HL-60 (cell line): ENCODE data around the gene H1-8.
A peak's percentile ranks its signal among the peaks of the same experiment; 100 is the strongest.

ENCODE experiments used
- DNase-seq, 2 experiments: peaks; one replicate each; pipeline ENCODE4 v3.0.0-alpha.2; 2010 to 2020; ENCODE audit warnings: low read depth in 1 of 2, low spot score in 1 of 2
- H3K27ac ChIP-seq: fragments of 250-450 bp; sonication (Bioruptor Pico); replicated peaks from 2 replicates; pipeline ENCODE4 v1.5.1; 2020; ENCODE audit warnings: mild to moderate bottlenecking, moderate library complexity
- H3K27me3 ChIP-seq: fragments of 250-450 bp; sonication (Bioruptor Pico); 2 replicates; pipeline ENCODE4 v1.5.1; 2021; ENCODE audit warnings: mild to moderate bottlenecking, moderate library complexity; ENCODE audit not compliant: insufficient read depth, poor library complexity, severe bottlenecking
- H3K4me3 ChIP-seq: replicated peaks from 2 replicates; pipeline ENCODE4 v1.5.1; 2011; ENCODE audit warnings: mild to moderate bottlenecking, control low read depth, low read length; ENCODE audit not compliant: insufficient read depth
- CTCF ChIP-seq: IDR thresholded peaks from one replicate; pipeline ENCODE4 v1.5.1; 2011; ENCODE audit warnings: low read length, control low read depth, inconsistent platforms; ENCODE audit not compliant: insufficient read depth
- GABPA ChIP-seq: IDR thresholded peaks from 2 replicates; pipeline ENCODE4 v1.6.1; 2012; ENCODE audit warnings: low read depth
- POLR2AphosphoS5 ChIP-seq: IDR thresholded peaks from 2 replicates; pipeline ENCODE4 v1.6.1; 2012; ENCODE audit warnings: low read depth
- REST ChIP-seq: IDR thresholded peaks from 2 replicates; pipeline ENCODE4 v1.6.1; 2012; ENCODE audit warnings: low read depth; ENCODE audit not compliant: insufficient replicate concordance
- SPI1 ChIP-seq: IDR thresholded peaks from 2 replicates; pipeline ENCODE4 v1.6.1; 2012; ENCODE audit warnings: low read depth, mild to moderate bottlenecking, borderline replicate concordance

Gene H1-8

GRCh38 chr3:129592381-129593131 is 49.6 kb downstream of the H1-8 start:
- TF ChIP-seq REST (no peak), CTCF (no peak), GABPA (no peak), SPI1 (peak; percentile 64; the same call in 1 of the 2 replicates), POLR2AphosphoS5 (peak; percentile 18; the same call in 1 of the 2 replicates)
- DNase-seq = peak in 1 of 2 experiments; percentile 85
- peak overlapping the region; percentile 91 for H3K27ac ChIP-seq
- no peaks in the 10 kb centered on the region for H3K27me3 ChIP-seq
- no peak overlapping the region for H3K4me3 ChIP-seq

GRCh38 chr3:129593230-129593594 is 50.2 kb downstream of the H1-8 start:
- no peak for DNase-seq
- Histone ChIP-seq H3K27ac (peak overlapping the region; percentile 91), H3K4me3 (no peak overlapping the region), H3K27me3 (no peaks in the 10 kb centered on the region)
- TF ChIP-seq REST (no peak), POLR2AphosphoS5 (no peak), SPI1 (no peak), CTCF (no peak), GABPA (no peak)

- H3K27ac ChIP-seq = peak overlapping the region; percentile 91
- DNase-seq = peak; percentile 85 to 88
- no peak; the same call in 1 of the 2 replicates for TF ChIP-seq SPI1
- peak; percentile 67 for TF ChIP-seq POLR2AphosphoS5
- H3K27me3 ChIP-seq = no peaks in the 10 kb centered on the region
- H3K4me3 ChIP-seq = no peak overlapping the region
These were observed 50.8 kb downstream of the H1-8 start for GRCh38 chr3:129593595-129594339.

- peak overlapping the region; percentile 91 for H3K27ac ChIP-seq
- DNase-seq = no peak
- H3K27me3 ChIP-seq = no peaks in the 10 kb centered on the region
- no peak overlapping the region for H3K4me3 ChIP-seq
- no peak for TF ChIP-seq SPI1
- no peak for TF ChIP-seq CTCF
- TF ChIP-seq POLR2AphosphoS5 = no peak
- no peak for TF ChIP-seq GABPA
- TF ChIP-seq REST = no peak
These were observed 51.4 kb downstream of the H1-8 start for GRCh38 chr3:129594409-129594808.
